ENCODE results near the gene CPN2. TPM values are rescaled to one million over a fixed set of nuclear protein-coding genes. Genes with fewer than 3 reads are reported as not detected.
A peak's percentile ranks its signal among the peaks of the same experiment; 100 is the strongest.

CPN2 gene
- total and polyA plus RNA-seq, 2 of the 8 experiments (the other 6 are each of a cell fraction or from before 2014, with no cell fraction given), result 0.03 TPM; not detected in 1

- TF ChIP-seq HDAC6 (IDR thresholded peaks at IDR 0.05; ENCODE audit: low read depth, low read length) (no peak), GABPA (IDR thresholded peaks at IDR 0.05; ENCODE audit: borderline replicate concordance, insufficient read depth, low read length) (peak; percentile 72; the same call in 1 of the 2 replicates), KDM5A (IDR thresholded peaks at IDR 0.05; ENCODE audit: low read length) (no peak), SP2 (IDR thresholded peaks at IDR 0.05; ENCODE audit: low read length) (no peak), YY1 (IDR thresholded peaks at IDR 0.05; ENCODE audit: low read depth, low read length) (no peak), CTBP2 (IDR thresholded peaks at IDR 0.05; ENCODE audit: borderline replicate concordance, insufficient read depth, insufficient read length, low read length) (no peak), JUND (IDR thresholded peaks at IDR 0.05; ENCODE audit: low read length) (peak; percentile 32; the same call in 1 of the 2 replicates), BCL11A (IDR thresholded peaks at IDR 0.05; ENCODE audit: low read depth in 2 of 2, low read length in 2 of 2) (no peak), SIRT6 (IDR thresholded peaks at IDR 0.05; ENCODE audit: low read length) (no peak), EZH2 (IDR thresholded peaks at IDR 0.05; ENCODE audit: low read depth, low read length, severe bottlenecking) (no peak), CREB1 (IDR thresholded peaks at IDR 0.05) (peak; percentile 64; the same call in 1 of the 2 replicates), CHD2 (IDR thresholded peaks at IDR 0.05; ENCODE audit: low read length) (0 out of 2 replicates have a peak, but pooled peaks have one; percentile 9), RNF2 (IDR thresholded peaks at IDR 0.05; ENCODE audit: borderline replicate concordance, low read depth, low read length, missing control alignments, poor library complexity, severe bottlenecking) (no peak), ATF3 (IDR thresholded peaks at IDR 0.05; ENCODE audit: insufficient read depth, low read depth, low read length) (0 out of 2 replicates have a peak, but pooled peaks have one; percentile 13), POU5F1 (IDR thresholded peaks at IDR 0.05; ENCODE audit: low read depth, low read length) (no peak), RAD21 (IDR thresholded peaks at IDR 0.05 in 1 of 2, conservative IDR thresholded peaks at IDR 0.05 in 1 of 2; ENCODE audit: low read depth in 2 of 2, low read length in 2 of 2) (peak; percentile 98 to 99), MAFK (IDR thresholded peaks at IDR 0.05; ENCODE audit: low read depth, low read length) (no peak), EGR1 (IDR thresholded peaks at IDR 0.05; ENCODE audit: borderline replicate concordance, low read depth, low read length) (peak; percentile 37; the same call in 1 of the 2 replicates), SRF (IDR thresholded peaks at IDR 0.05; ENCODE audit: low read depth, low read length) (no peak), RXRA (IDR thresholded peaks at IDR 0.05; ENCODE audit: insufficient read depth, low read depth, low read length) (peak; percentile 72; the same call in 1 of the 2 replicates), RFX5 (IDR thresholded peaks at IDR 0.05; ENCODE audit: borderline replicate concordance, low read depth, low read length) (no peak), TBP (IDR thresholded peaks at IDR 0.05; ENCODE audit: low read depth, low read length) (peak; percentile 43; the same call in 1 of the 2 replicates)
- TF ChIP-seq, protein P1, sequence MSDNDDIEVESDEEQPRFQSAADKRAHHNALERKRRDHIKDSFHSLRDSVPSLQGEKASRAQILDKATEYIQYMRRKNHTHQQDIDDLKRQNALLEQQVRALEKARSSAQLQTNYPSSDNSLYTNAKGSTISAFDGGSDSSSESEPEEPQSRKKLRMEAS (IDR thresholded peaks at IDR 0.05), result peak; percentile 66
Observed at GRCh38 chr3:194315088-194315964, 35.8 kb downstream of the CPN2 start (continued).

Measured in H1 (cell line).